OCI-LY7 (cell line): Measurements from ENCODE around the gene ZFP36L1. TPM values are rescaled to one million over a fixed set of nuclear protein-coding genes. Genes with fewer than 3 reads are reported as not detected.
"Not testable (repeated sequence)": the region's sequence is repeated elsewhere in the genome, so short reads cannot be mapped to it uniquely, and the experiment has no call there.

ENCODE experiments used
- BruUV-seq: library from RNA; stranded (reverse); fragments of 400-500 nt; replicated peaks from 2 replicates; lab custom pipeline; 2021; lab: Mats Ljungman, UMichigan
- CTCF ChIA-PET: fragments of 300-600 bp; sonication (Branson Sonifier 250); formaldehyde crosslinking; loops from one replicate; lab custom pipeline; 2022; ENCODE audit warnings: antibody characterized with exemption; ENCODE audit not compliant: unreplicated experiment; lab: Charles Lee
- POLR2A ChIA-PET: fragments of 300-600 bp; sonication (Branson Sonifier 250); formaldehyde crosslinking; loops from one replicate; lab custom pipeline; 2022; ENCODE audit warnings: antibody characterized with exemption; lab: Charles Lee
- DNase-seq: peaks from one replicate; pipeline ENCODE4 v3.0.0-alpha.2; 2015; ENCODE audit warnings: low spot score
- H2AFZ ChIP-seq: fragments of 200-600 bp; sonication (generic), shearing (Covaris generic); 2 replicates; pipeline ENCODE4 v1.6.1; 2014; ENCODE audit warnings: mild to moderate bottlenecking, antibody characterized with exemption, low read length, moderate library complexity
- H3K27ac ChIP-seq: fragments of 200-600 bp; sonication (generic); 2 replicates; pipeline ENCODE4 v1.5.1; 2014; ENCODE audit warnings: mixed run types, low read depth, mild to moderate bottlenecking, moderate library complexity, low read length, inconsistent platforms; ENCODE audit not compliant: poor library complexity, severe bottlenecking
- H3K36me3 ChIP-seq: fragments of 200-600 bp; sonication (generic); 2 replicates; pipeline ENCODE4 v1.6.1; 2014; ENCODE audit warnings: mild to moderate bottlenecking, antibody characterized with exemption, low read length, moderate library complexity, mixed read lengths; ENCODE audit not compliant: insufficient read depth
- H3K4me1 ChIP-seq: fragments of 200-600 bp; sonication (generic); 2 replicates; pipeline ENCODE4 v1.5.1; 2014; ENCODE audit warnings: mild to moderate bottlenecking, low read length; ENCODE audit not compliant: insufficient read depth, poor library complexity, severe bottlenecking
- H3K4me2 ChIP-seq: fragments of 200-600 bp; sonication (generic); 2 replicates; pipeline ENCODE4 v1.6.1; 2014; ENCODE audit warnings: mild to moderate bottlenecking, low read length
- H3K4me3 ChIP-seq: fragments of 200-600 bp; sonication (generic); 2 replicates; pipeline ENCODE4 v1.5.1; 2014; ENCODE audit warnings: mild to moderate bottlenecking, low read depth, low read length; ENCODE audit not compliant: poor library complexity, severe bottlenecking
- H3K79me2 ChIP-seq: fragments of 200-600 bp; sonication (generic); 2 replicates; pipeline ENCODE4 v1.6.1; 2016; ENCODE audit warnings: low read depth, mild to moderate bottlenecking, low read length, moderate library complexity, mixed read lengths; ENCODE audit not compliant: insufficient read depth
- H3K9me2 ChIP-seq: fragments of 200-600 bp; sonication (generic); 2 replicates; pipeline ENCODE4 v1.6.1; 2016; ENCODE audit warnings: mild to moderate bottlenecking, low read length, mixed read lengths; ENCODE audit not compliant: insufficient read depth
- H3K9me3 ChIP-seq: fragments of 200-600 bp; sonication (generic); 2 replicates; pipeline ENCODE4 v1.6.1; 2014; ENCODE audit warnings: mild to moderate bottlenecking, mixed run types, low read length, mixed read lengths
- H4K20me1 ChIP-seq: fragments of 200-600 bp; sonication (generic); 2 replicates; pipeline ENCODE4 v1.6.1; 2014; ENCODE audit warnings: mild to moderate bottlenecking, antibody characterized with exemption, low read length, moderate library complexity, mixed read lengths; ENCODE audit not compliant: insufficient read depth
- CTCF ChIP-seq: fragments of 200-600 bp; sonication (generic); conservative IDR thresholded peaks from 2 replicates; pipeline ENCODE4 v1.5.1; 2014; ENCODE audit warnings: mild to moderate bottlenecking, antibody characterized with exemption, low read length, moderate library complexity, mixed read lengths
- EZH2phosphoT487 ChIP-seq: fragments of 200-600 bp; sonication (generic); IDR thresholded peaks from 2 replicates; pipeline ENCODE4 v1.6.1; 2018; ENCODE audit warnings: low read depth, borderline replicate concordance, mild to moderate bottlenecking, mixed run types, antibody characterized with exemption, low read length, moderate library complexity, mixed read lengths
- intact Hi-C: fragments of 100-400 bp; cut with micrococcal nuclease; formaldehyde crosslinking; loops from one replicate; pipeline ENCODE4 v1.10.0; 2022; ENCODE audit not compliant: unreplicated experiment
- total RNA-seq, 2 experiments: library from RNA; depleted of rRNA in 1 of 2; stranded (reverse); fragments of >200 nt in 1 of 2; shearing (Covaris generic) in 1 of 2; gene quantifications; 2 replicates each; pipeline ENCODE4 v1.2.3, GENCODE V29; 2014 to 2022

ZFP36L1 gene
- total RNA-seq, 2 experiments from 2014 or later, result 24.2 to 57.0 TPM

- BruUV-seq, result no TSS peak
Observed at GRCh38 chr14:68766299-68767247, 26.3 kb downstream of the ZFP36L1 start.

GRCh38 chr14:68763843-68764242 lies 29.0 kb downstream of the ZFP36L1 start:
- POLR2A ChIA-PET, result interaction anchor here (0.9 kb wide), 1 partner anchor 10 kb away, joined by 3 read pairs; no protein-coding TSS in a partner anchor
- DNase-seq, intact Hi-C loops: not testable (repeated sequence)

More at GRCh38 chr14:68766299-68767247, 26.3 kb downstream of the ZFP36L1 start:
- Histone ChIP-seq H2AFZ (no peak overlapping the region), H3K4me3 (no peak overlapping the region), H3K9me3 (no peaks in the 10 kb centered on the region), H3K36me3 (no peaks in the 10 kb centered on the region), H3K4me1 (no peaks in the 10 kb centered on the region), H3K9me2 (no peaks in the 10 kb centered on the region), H4K20me1 (no peaks in the 10 kb centered on the region), H3K4me2 (no peak overlapping the region), H3K27ac (no peak overlapping the region), H3K79me2 (no peaks in the 10 kb centered on the region)
- POLR2A ChIA-PET, result interaction anchor here (0.7 kb wide), 1 partner anchor 298 kb away, joined by 6 read pairs; no protein-coding TSS in a partner anchor
- DNase-seq, result no peak
- intact Hi-C loops, result no loop called here
- CTCF ChIA-PET, result no interaction called here
- TF ChIP-seq CTCF (no peak), EZH2phosphoT487 (no peak)

GRCh38 chr14:68762953-68763764 lies 29.7 kb downstream of the ZFP36L1 start:
- Histone ChIP-seq H3K9me3 (no peaks in the 10 kb centered on the region), H3K4me3 (no peak overlapping the region), H4K20me1 (no peaks in the 10 kb centered on the region), H3K79me2 (no peaks in the 10 kb centered on the region), H2AFZ (no peak overlapping the region), H3K4me1 (no peaks in the 10 kb centered on the region), H3K27ac (no peak overlapping the region), H3K36me3 (no peaks in the 10 kb centered on the region), H3K4me2 (no peak overlapping the region), H3K9me2 (no peaks in the 10 kb centered on the region)
- no peak for DNase-seq
- intact Hi-C loops, result no loop called here
- no peak for TF ChIP-seq EZH2phosphoT487
- TF ChIP-seq CTCF, result no peak
- ChIA-PET CTCF (interaction anchor here (0.5 to 0.6 kb wide), 2 partner anchors 127 to 171 kb away, joined by 3 to 7 read pairs; no protein-coding TSS in a partner anchor), POLR2A (interaction anchor here (0.6 kb wide), 1 partner anchor 21 kb away, joined by 4 read pairs; no protein-coding TSS in a partner anchor)
- no TSS peak for BruUV-seq

More at GRCh38 chr14:68763843-68764242, 29.0 kb downstream of the ZFP36L1 start:
- BruUV-seq, H3K9me3 ChIP-seq, H3K4me3 ChIP-seq, H3K79me2 ChIP-seq, H3K36me3 ChIP-seq, CTCF ChIA-PET, H3K4me2 ChIP-seq, H4K20me1 ChIP-seq, H2AFZ ChIP-seq, H3K9me2 ChIP-seq, H3K27ac ChIP-seq, H3K4me1 ChIP-seq: not testable (repeated sequence)
